ENCODE results near the gene POLR2L. TPM values are rescaled to one million over a fixed set of nuclear protein-coding genes. Genes with fewer than 3 reads are reported as not detected.
A peak's percentile ranks its signal among the peaks of the same experiment; 100 is the strongest.

The POLR2L gene
- total and polyA plus RNA-seq, 2 of the 13 experiments (the other 11 are each of a cell fraction or from before 2014, with no cell fraction given), result 104 to 114 TPM

GRCh38 chr11:843818-844692 is 1.7 kb upstream of the POLR2L start (continued):
- TF ChIP-seq ZNF446 (CRISPR knock-in tag; IDR thresholded peaks at IDR 0.05) (no peak), ATF1 (CRISPR knock-in tag; IDR thresholded peaks at IDR 0.05) (no peak), ZNF335 (CRISPR knock-in tag; IDR thresholded peaks at IDR 0.05) (peak; percentile 56; the same call in 1 of the 2 replicates), HOXD1 (CRISPR knock-in tag; IDR thresholded peaks at IDR 0.05) (no peak), FOXO4 (CRISPR knock-in tag; conservative IDR thresholded peaks at IDR 0.05) (0 out of 2 replicates have a peak, but pooled peaks have one; percentile 18), EEA1 (CRISPR knock-in tag; IDR thresholded peaks at IDR 0.05; ENCODE audit: borderline replicate concordance) (peak; percentile 72; the same call in 1 of the 2 replicates), ZC3H4 (CRISPR knock-in tag; IDR thresholded peaks at IDR 0.05; ENCODE audit: borderline replicate concordance) (no peak), ARID5B (CRISPR knock-in tag; IDR thresholded peaks at IDR 0.05) (peak; percentile 35), KLF11 (CRISPR knock-in tag; IDR thresholded peaks at IDR 0.05) (no peak), ZBTB3 (CRISPR knock-in tag; IDR thresholded peaks at IDR 0.05; ENCODE audit: borderline replicate concordance, low read depth) (no peak), TBP (CRISPR knock-in tag; IDR thresholded peaks at IDR 0.05) (no peak), SP4 (CRISPR knock-in tag; IDR thresholded peaks at IDR 0.05) (peak; percentile 42; the same call in 1 of the 2 replicates)
- TF ChIP-seq, protein P1, sequence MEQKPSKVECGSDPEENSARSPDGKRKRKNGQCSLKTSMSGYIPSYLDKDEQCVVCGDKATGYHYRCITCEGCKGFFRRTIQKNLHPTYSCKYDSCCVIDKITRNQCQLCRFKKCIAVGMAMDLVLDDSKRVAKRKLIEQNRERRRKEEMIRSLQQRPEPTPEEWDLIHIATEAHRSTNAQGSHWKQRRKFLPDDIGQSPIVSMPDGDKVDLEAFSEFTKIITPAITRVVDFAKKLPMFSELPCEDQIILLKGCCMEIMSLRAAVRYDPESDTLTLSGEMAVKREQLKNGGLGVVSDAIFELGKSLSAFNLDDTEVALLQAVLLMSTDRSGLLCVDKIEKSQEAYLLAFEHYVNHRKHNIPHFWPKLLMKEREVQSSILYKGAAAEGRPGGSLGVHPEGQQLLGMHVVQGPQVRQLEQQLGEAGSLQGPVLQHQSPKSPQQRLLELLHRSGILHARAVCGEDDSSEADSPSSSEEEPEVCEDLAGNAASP (CRISPR knock-in tag; IDR thresholded peaks at IDR 0.05; ENCODE audit: borderline replicate concordance), result peak; percentile 52; the same call in 1 of the 2 replicates
- TF ChIP-seq, protein P2, sequence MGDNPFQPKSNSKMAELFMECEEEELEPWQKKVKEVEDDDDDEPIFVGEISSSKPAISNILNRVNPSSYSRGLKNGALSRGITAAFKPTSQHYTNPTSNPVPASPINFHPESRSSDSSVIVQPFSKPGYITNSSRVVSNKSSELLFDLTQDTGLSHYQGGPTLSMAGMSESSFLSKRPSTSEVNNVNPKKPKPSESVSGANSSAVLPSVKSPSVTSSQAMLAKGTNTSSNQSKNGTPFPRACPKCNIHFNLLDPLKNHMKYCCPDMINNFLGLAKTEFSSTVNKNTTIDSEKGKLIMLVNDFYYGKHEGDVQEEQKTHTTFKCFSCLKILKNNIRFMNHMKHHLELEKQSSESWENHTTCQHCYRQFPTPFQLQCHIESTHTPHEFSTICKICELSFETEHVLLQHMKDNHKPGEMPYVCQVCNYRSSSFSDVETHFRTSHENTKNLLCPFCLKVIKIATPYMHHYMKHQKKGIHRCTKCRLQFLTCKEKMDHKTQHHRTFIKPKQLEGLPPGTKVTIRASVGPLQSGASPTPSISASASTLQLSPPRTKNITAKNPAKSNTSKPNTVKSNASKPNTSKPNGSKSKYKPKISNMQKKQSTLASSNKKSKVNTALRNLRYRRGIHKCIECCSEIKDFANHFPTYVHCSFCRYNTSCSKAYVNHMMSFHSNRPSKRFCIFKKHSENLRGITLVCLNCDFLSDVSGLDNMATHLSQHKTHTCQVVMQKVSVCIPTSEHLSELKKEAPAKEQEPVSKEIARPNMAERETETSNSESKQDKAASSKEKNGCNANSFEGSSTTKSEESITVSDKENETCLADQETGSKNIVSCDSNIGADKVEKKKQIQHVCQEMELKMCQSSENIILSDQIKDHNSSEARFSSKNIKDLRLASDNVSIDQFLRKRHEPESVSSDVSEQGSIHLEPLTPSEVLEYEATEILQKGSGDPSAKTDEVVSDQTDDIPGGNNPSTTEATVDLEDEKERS (CRISPR knock-in tag; IDR thresholded peaks at IDR 0.05), result no peak
- TF ChIP-seq, protein P3, sequence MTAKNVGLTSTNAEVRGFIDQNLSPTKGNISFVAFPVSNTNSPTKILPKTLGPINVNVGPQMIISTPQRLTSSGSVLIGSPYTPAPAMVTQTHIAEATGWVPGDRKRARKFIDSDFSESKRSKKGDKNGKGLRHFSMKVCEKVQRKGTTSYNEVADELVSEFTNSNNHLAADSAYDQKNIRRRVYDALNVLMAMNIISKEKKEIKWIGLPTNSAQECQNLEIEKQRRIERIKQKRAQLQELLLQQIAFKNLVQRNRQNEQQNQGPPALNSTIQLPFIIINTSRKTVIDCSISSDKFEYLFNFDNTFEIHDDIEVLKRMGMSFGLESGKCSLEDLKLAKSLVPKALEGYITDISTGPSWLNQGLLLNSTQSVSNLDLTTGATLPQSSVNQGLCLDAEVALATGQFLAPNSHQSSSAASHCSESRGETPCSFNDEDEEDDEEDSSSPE (CRISPR knock-in tag; IDR thresholded peaks at IDR 0.05), result peak; percentile 57; the same call in 1 of the 2 replicates
- TF ChIP-seq, protein P4, sequence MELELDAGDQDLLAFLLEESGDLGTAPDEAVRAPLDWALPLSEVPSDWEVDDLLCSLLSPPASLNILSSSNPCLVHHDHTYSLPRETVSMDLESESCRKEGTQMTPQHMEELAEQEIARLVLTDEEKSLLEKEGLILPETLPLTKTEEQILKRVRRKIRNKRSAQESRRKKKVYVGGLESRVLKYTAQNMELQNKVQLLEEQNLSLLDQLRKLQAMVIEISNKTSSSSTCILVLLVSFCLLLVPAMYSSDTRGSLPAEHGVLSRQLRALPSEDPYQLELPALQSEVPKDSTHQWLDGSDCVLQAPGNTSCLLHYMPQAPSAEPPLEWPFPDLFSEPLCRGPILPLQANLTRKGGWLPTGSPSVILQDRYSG (CRISPR knock-in tag; IDR thresholded peaks at IDR 0.05), result no peak
